Esophagus muscularis mucosa (tissue), 3 donors: ENCODE measurements around the gene PRKRIP1.

Source experiments
- POLR2A ChIP-seq: fragments of 450-650 bp; IDR thresholded peaks from one replicate; pipeline ENCODE4 v1.6.1; 2017; ENCODE audit warnings: antibody characterized with exemption, moderate library complexity, mild to moderate bottlenecking, low read depth
- TF ChIP-seq, protein P1 (sequence below), 3 experiments: fragments of 200-600 bp in 2 of 3; fragments of 450-650 bp in 1 of 3; sonication (generic) in 2 of 3; IDR thresholded peaks; one replicate each; pipeline ENCODE4 v1.5.1; 2017 to 2019; ENCODE audit warnings: antibody characterized with exemption in 3 of 3, mild to moderate bottlenecking in 2 of 3, moderate library complexity in 1 of 3

DNA sequence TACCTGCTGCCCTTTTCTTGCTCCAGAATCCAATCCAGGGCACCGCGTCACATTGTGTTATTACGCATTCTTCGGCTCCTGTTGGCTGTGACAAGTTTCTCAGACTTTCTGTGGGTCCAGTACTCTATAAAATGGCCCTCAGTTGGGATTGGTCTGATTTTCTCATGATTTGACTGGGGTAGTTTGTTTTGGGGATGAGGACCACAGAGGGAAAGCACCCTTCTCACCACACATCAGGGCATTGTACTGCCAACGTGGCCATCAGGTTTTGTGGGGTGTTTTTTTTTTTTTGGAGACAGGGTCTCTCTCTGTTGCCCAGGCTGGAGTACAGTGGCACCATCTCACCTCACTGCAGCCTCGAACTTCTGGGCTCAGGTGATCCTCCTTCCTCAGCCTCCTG, 20.2 kb downstream of the PRKRIP1 start:
- TF ChIP-seq, protein P1, sequence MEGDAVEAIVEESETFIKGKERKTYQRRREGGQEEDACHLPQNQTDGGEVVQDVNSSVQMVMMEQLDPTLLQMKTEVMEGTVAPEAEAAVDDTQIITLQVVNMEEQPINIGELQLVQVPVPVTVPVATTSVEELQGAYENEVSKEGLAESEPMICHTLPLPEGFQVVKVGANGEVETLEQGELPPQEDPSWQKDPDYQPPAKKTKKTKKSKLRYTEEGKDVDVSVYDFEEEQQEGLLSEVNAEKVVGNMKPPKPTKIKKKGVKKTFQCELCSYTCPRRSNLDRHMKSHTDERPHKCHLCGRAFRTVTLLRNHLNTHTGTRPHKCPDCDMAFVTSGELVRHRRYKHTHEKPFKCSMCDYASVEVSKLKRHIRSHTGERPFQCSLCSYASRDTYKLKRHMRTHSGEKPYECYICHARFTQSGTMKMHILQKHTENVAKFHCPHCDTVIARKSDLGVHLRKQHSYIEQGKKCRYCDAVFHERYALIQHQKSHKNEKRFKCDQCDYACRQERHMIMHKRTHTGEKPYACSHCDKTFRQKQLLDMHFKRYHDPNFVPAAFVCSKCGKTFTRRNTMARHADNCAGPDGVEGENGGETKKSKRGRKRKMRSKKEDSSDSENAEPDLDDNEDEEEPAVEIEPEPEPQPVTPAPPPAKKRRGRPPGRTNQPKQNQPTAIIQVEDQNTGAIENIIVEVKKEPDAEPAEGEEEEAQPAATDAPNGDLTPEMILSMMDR (IDR thresholded peaks at IDR 0.05), result no peak
- TF ChIP-seq POLR2A, result no peak
